HepG2 (cell line): Measurements from ENCODE around the gene H1-8. TPM values are rescaled to one million over a fixed set of nuclear protein-coding genes. Genes with fewer than 3 reads are reported as not detected.
A peak's percentile ranks its signal among the peaks of the same experiment; 100 is the strongest.

Source experiments
- ATAC-seq: fragments of 200-7000 bp; cut with Tn5 transposase; 3 replicates; pipeline ENCODE4 v1.9.1; 2020; ENCODE audit warnings: mild to moderate bottlenecking, moderate library complexity
- BruUV-seq: library from RNA; stranded (reverse); fragments of 400-500 nt; replicated peaks from 2 replicates; lab custom pipeline; 2021; lab: Mats Ljungman, UMichigan
- CTCF ChIA-PET: fragments of 300-600 bp; formaldehyde crosslinking; extraction: SDS; loops from one replicate; lab custom pipeline; 2021; ENCODE audit warnings: low total read pairs, inconsistent platforms, low intra/inter-chr PET ratio; lab: Yijun Ruan, JAX
- POLR2A ChIA-PET: fragments of 350-600 bp; sonication (Branson Sonifier 250); formaldehyde crosslinking; loops from one replicate; lab custom pipeline; 2020; ENCODE audit warnings: antibody characterized with exemption, inconsistent platforms; lab: Yijun Ruan, JAX
- DNase-seq: peaks from one replicate; pipeline ENCODE4 v3.0.0-alpha.2; 2015; ENCODE audit warnings: low spot score
- FAIRE-seq: peaks from 3 replicates; lab custom pipeline; 2011; peaks lifted over from hg19 to GRCh38; lab: Jason Lieb, UNC
- H2AFZ ChIP-seq: one replicate; pipeline ENCODE4 v1.6.1; 2011; ENCODE audit warnings: low read length, inconsistent platforms
- H3K27ac ChIP-seq: fragments of 300-600 bp; 3 replicates; pipeline ENCODE4 v1.8.0; 2011; ENCODE audit warnings: mixed run types, mild to moderate bottlenecking, mixed read lengths, low read length, inconsistent platforms; ENCODE audit not compliant: insufficient read depth; ENCODE audit errors: extremely low read length
- H3K27me3 ChIP-seq, 2 experiments: fragments of 200-600 bp in 1 of 2; 2 replicates in 1 of 2; 3 replicates in 1 of 2; pipeline versions ENCODE4 v1.6.0 to v1.8.0; 2011; ENCODE audit warnings: low read length in 2 of 2, mild to moderate bottlenecking in 2 of 2, moderate library complexity in 2 of 2, inconsistent platforms in 1 of 2; ENCODE audit not compliant: insufficient read depth in 2 of 2, control insufficient read depth in 1 of 2
- H3K36me3 ChIP-seq, 2 experiments: fragments of 200-600 bp in 1 of 2; replicated peaks in 1 of 2; 2 replicates in 1 of 2; 3 replicates in 1 of 2; pipeline versions ENCODE4 v1.5.1 to v1.8.0; 2011; ENCODE audit warnings: low read length in 2 of 2, inconsistent platforms in 1 of 2; ENCODE audit not compliant: insufficient read depth in 2 of 2, control insufficient read depth in 1 of 2
- H3K4me1 ChIP-seq: 2 replicates; pipeline ENCODE4 v1.5.1; 2012; ENCODE audit warnings: low read length, inconsistent platforms; ENCODE audit not compliant: insufficient read depth
- H3K4me2 ChIP-seq: 2 replicates; pipeline ENCODE4 v1.6.0; 2011; ENCODE audit warnings: low read depth, low read length, inconsistent platforms
- H3K4me3 ChIP-seq, 3 experiments: fragments of 200-600 bp in 1 of 3; sonication (generic), shearing (Covaris generic) in 1 of 3; replicated peaks in 1 of 3; 2 replicates each; pipeline ENCODE4 v1.5.1; 2011 to 2016; ENCODE audit warnings: low read length in 3 of 3, inconsistent platforms in 2 of 3, low read depth in 2 of 3, mild to moderate bottlenecking in 2 of 3, control low read depth in 1 of 3, mixed read lengths in 1 of 3; ENCODE audit not compliant: insufficient read depth in 1 of 3
- H3K79me2 ChIP-seq: one replicate; pipeline ENCODE4 v1.6.1; 2011; ENCODE audit warnings: low read length, inconsistent platforms; ENCODE audit not compliant: insufficient read depth
- H3K9ac ChIP-seq: 2 replicates; pipeline ENCODE4 v1.6.0; 2011; ENCODE audit warnings: mild to moderate bottlenecking, low read depth, low read length, inconsistent platforms; ENCODE audit not compliant: insufficient read depth
- H3K9me3 ChIP-seq: 2 replicates; pipeline ENCODE4 v1.5.1; 2012; ENCODE audit warnings: mild to moderate bottlenecking, low read length
- H4K20me1 ChIP-seq: 2 replicates; pipeline ENCODE4 v1.6.0; 2011; ENCODE audit warnings: inconsistent platforms, mild to moderate bottlenecking, low read length, moderate library complexity; ENCODE audit not compliant: insufficient read depth
- AGO2 ChIP-seq: fragments of 200-400 bp; formaldehyde crosslinking; optimal IDR thresholded peaks from 2 replicates; pipeline ENCODE3; 2017; ENCODE audit warnings: mild to moderate bottlenecking, low read depth, low read length, moderate library complexity
- FOXK1 ChIP-seq: sonication (generic); formaldehyde crosslinking; IDR thresholded peaks from 2 replicates; pipeline ENCODE4 v1.4.0; 2020; ENCODE audit warnings: low read depth, missing genetic modification reagents, borderline replicate concordance
- GLMP ChIP-seq: sonication (generic); formaldehyde crosslinking; IDR thresholded peaks from 2 replicates; pipeline ENCODE4 v1.9.0; 2021; ENCODE audit warnings: missing genetic modification reagents, mild to moderate bottlenecking, borderline replicate concordance
- NPAS2 ChIP-seq: sonication (generic); formaldehyde crosslinking; IDR thresholded peaks from 2 replicates; pipeline ENCODE4 v1.8.0; 2022; ENCODE audit warnings: mild to moderate bottlenecking, missing genetic modification reagents, borderline replicate concordance
- POLR2A ChIP-seq, 2 experiments: IDR thresholded peaks; 2 replicates each; pipeline ENCODE4 v1.6.1; 2011; ENCODE audit warnings: low read depth in 2 of 2, low read length in 2 of 2, mild to moderate bottlenecking in 1 of 2, moderate library complexity in 1 of 2; ENCODE audit not compliant: insufficient read depth in 1 of 2
- ZNF335 ChIP-seq: sonication (generic); formaldehyde crosslinking; IDR thresholded peaks from 2 replicates; pipeline ENCODE4 v1.4.0; 2020; ENCODE audit warnings: missing genetic modification reagents
- WGBS: methylation state at CpG from one replicate; pipeline ENCODE4 v1.1.6; 2017; ENCODE audit warnings: low lambda C conversion rate; 5-methylcytosine and 5-hydroxymethylcytosine counted together
- in situ Hi-C: cut with HindIII; loops from 2 replicates; pipeline ENCODE4 v1.10.0; 2017; ENCODE audit warnings: low pct_unique_long_range_greater_than_20kb; ENCODE audit not compliant: extremely low pct_ligation_motif_present
- intact Hi-C: fragments of 100-400 bp; cut with micrococcal nuclease; formaldehyde crosslinking; loops from one replicate; pipeline ENCODE4 v1.10.0; 2022; ENCODE audit not compliant: unreplicated experiment
- polyA plus RNA-seq, 8 experiments: library from polyadenylated mRNA; depleted of rRNA in 3 of 8; stranded (reverse) in 7 of 8; unstranded in 1 of 8; fragments of >200 nt; fragmentation: Illumina TruSeq in 4 of 8; extraction: Trizol in 4 of 8; gene quantifications; 2 replicates each; pipeline versions ENCODE4 v1.2.1 to v1.2.3, GENCODE V29; 2011 to 2016; ENCODE audit warnings: low read depth in 4 of 8, missing spikeins in 1 of 8, mixed read lengths in 1 of 8; ENCODE audit not compliant: insufficient read depth in 1 of 8
- total RNA-seq, 5 experiments: library from RNA; depleted of rRNA; stranded (reverse); fragments of >200 nt; fragmentation: Illumina TruSeq; extraction: Trizol; gene quantifications; 2 replicates each; pipeline ENCODE4 v1.2.3, GENCODE V29; 2016; ENCODE audit warnings: low read depth in 1 of 5

The H1-8 gene
- total and polyA plus RNA-seq, 2 of the 13 experiments (the other 11 are each of a cell fraction or from before 2014, with no cell fraction given) = 0.08 TPM; not detected in 1

- ChIA-PET CTCF (no interaction called here), POLR2A (no interaction called here)
- H3K4me3 ChIP-seq = no peak overlapping the region
- in situ Hi-C loops (no loop called here), intact Hi-C loops (no loop called here)
- H3K27me3 ChIP-seq = no peaks in the 10 kb centered on the region
- no peak overlapping the region for H3K9ac ChIP-seq
- no peak for DNase-seq
- H3K4me2 ChIP-seq = no peak overlapping the region
- H3K27ac ChIP-seq = no peak overlapping the region
- no peaks in the 10 kb centered on the region for H3K9me3 ChIP-seq
- H4K20me1 ChIP-seq = no peaks in the 10 kb centered on the region
- no peak overlapping the region for H2AFZ ChIP-seq
- no peak for FAIRE-seq
- H3K36me3 ChIP-seq = peaks cover 8 to 16% of the 10 kb centered on the region in 2 experiments; a peak in 4 of 5 replicates
- TF ChIP-seq POLR2A (IDR thresholded peaks at IDR 0.05; ENCODE audit: insufficient read depth in 1 of 2, low read depth in 2 of 2, low read length in 2 of 2) = 0 out of 4 replicates have a peak, but pooled peaks of 1 of the 2 experiments have one; percentile 1
- TF ChIP-seq AGO2 = peak; percentile 72
- no peak for TF ChIP-seq NPAS2 (CRISPR knock-in tag)
- no peak for TF ChIP-seq GLMP
- TF ChIP-seq ZNF335 (CRISPR knock-in tag) = no peak
- TF ChIP-seq FOXK1 (CRISPR knock-in tag) = no peak
- no TSS peak for BruUV-seq
- H3K79me2 ChIP-seq = no peaks in the 10 kb centered on the region
- peaks cover 10% of the 10 kb centered on the region for H3K4me1 ChIP-seq
- WGBS = 94% methylated on average over 19 of the region's 22 CpGs
- ATAC-seq = no peak
These were observed 28.9 kb downstream of the H1-8 start for GRCh38 chr3:129571605-129572547.
